ENCODE data around the gene TNFRSF21.
"Not testable (repeated sequence)": the region's sequence is repeated elsewhere in the genome, so short reads cannot be mapped to it uniquely, and the experiment has no call there.

DNA sequence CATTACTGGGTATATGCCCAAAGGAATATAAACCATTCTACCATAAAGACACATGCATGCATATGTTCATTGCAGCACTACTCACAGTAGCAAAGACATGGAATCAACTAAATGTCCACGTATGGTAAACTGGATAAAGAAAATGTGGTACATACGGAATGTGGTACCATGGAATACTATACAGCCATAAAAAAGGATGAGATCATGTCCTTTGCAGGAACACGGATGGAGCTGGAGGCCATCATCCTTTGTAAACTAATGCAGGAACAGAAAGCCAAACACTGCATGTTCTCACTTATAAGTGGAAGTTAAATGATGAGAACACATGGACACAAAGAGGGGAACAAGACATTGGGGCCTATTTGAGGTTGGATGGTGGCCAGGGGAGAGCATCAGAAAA lies 81.6 kb downstream of the TNFRSF21 start:
- not testable (repeated sequence) for TF ChIP-seq PTBP1 (IDR thresholded peaks at IDR 0.05; ENCODE audit: low read depth, low read length); ZFX (CRISPR knock-in tag; IDR thresholded peaks at IDR 0.05); CCNT2 (IDR thresholded peaks at IDR 0.05; ENCODE audit: borderline replicate concordance, extremely low read depth, insufficient read length, low read depth, low read length)
